ENCODE measurements around the gene CHRNG.

GRCh38 chr2:232497348-232497747 is 42.1 kb upstream of the CHRNG start:
- TF ChIP-seq POLR2A (IDR thresholded peaks at IDR 0.05), result no peak
- TF ChIP-seq, protein P1, sequence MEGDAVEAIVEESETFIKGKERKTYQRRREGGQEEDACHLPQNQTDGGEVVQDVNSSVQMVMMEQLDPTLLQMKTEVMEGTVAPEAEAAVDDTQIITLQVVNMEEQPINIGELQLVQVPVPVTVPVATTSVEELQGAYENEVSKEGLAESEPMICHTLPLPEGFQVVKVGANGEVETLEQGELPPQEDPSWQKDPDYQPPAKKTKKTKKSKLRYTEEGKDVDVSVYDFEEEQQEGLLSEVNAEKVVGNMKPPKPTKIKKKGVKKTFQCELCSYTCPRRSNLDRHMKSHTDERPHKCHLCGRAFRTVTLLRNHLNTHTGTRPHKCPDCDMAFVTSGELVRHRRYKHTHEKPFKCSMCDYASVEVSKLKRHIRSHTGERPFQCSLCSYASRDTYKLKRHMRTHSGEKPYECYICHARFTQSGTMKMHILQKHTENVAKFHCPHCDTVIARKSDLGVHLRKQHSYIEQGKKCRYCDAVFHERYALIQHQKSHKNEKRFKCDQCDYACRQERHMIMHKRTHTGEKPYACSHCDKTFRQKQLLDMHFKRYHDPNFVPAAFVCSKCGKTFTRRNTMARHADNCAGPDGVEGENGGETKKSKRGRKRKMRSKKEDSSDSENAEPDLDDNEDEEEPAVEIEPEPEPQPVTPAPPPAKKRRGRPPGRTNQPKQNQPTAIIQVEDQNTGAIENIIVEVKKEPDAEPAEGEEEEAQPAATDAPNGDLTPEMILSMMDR (IDR thresholded peaks at IDR 0.05), result no peak

Measured in sigmoid colon (tissue), 3 donors.